Right cardiac atrium (tissue), 5 donors: ENCODE measurements around the gene SH2D3C. TPM values are rescaled to one million over a fixed set of nuclear protein-coding genes. Genes with fewer than 3 reads are reported as not detected.

Source experiments
- ATAC-seq, 2 donors: fragments of 200-7000 bp; cut with Tn5 transposase; one replicate each; pipeline versions ENCODE4 v1.8.0 to v1.9.1; 2020; ENCODE audit warnings: moderate library complexity in 2 of 2, mild to moderate bottlenecking in 1 of 2
- DNase-seq, 3 donors: peaks; one replicate each; pipeline ENCODE4 v3.0.0-alpha.2; 2020
- H3K27ac ChIP-seq: one replicate; pipeline ENCODE4 v1.5.1; 2013; ENCODE audit warnings: mild to moderate bottlenecking, low read length, control low read depth, moderate library complexity
- H3K27me3 ChIP-seq: one replicate; pipeline ENCODE4 v1.6.1; 2013; ENCODE audit not compliant: control insufficient read depth, insufficient read depth
- H3K4me1 ChIP-seq: one replicate; pipeline ENCODE4 v1.6.1; 2013; ENCODE audit warnings: low read length; ENCODE audit not compliant: control insufficient read depth, insufficient read depth
- H3K4me3 ChIP-seq: one replicate; pipeline ENCODE4 v1.5.1; 2013; ENCODE audit warnings: low read length, control low read depth
- H3K9me3 ChIP-seq: one replicate; pipeline ENCODE4 v1.6.1; 2013; ENCODE audit warnings: low read length; ENCODE audit not compliant: control insufficient read depth
- WGBS: extraction: QIAGEN DNeasy Blood & Tissue Kit; methylation state at CpG from one replicate; pipeline ENCODE4 v1.1.7; 2013; 5-methylcytosine and 5-hydroxymethylcytosine counted together
- intact Hi-C, 4 donors: fragments of 100-400 bp; cut with DNase I; formaldehyde crosslinking; loops; one replicate each; pipeline versions ENCODE4 v1.11.0 to v1.14.0; 2022 to 2023
- microRNA-seq, 2 donors: library from miRNA; unstranded; fragments of <30 nt; microRNA quantifications; one replicate each; pipeline ENCODE4 v1.2.0, GENCODE V29; 2020 to 2021
- polyA plus RNA-seq: library from polyadenylated mRNA; stranded (reverse); fragments of 200-250 nt; gene quantifications from one replicate; pipeline ENCODE4 v1.2.3, GENCODE V29; 2013
- total RNA-seq, 4 donors: library from RNA; stranded (reverse); fragmentation: NEBNext Ultra II Directional; extraction: Animal tissue kit (Norgen Biotek cat#: 25700); gene quantifications; one replicate each; pipeline ENCODE4 v1.2.1, GENCODE V29; 2021
- donor health status: healthy with polysubstance abuse.
- donor health status: DM: no; HTN: yes; CAD: no.
- donor health status: DM: no; HTN: no; CAD: no.
- donor health status: DM: no; HTN: yes; CAD: no; lungs with severe emphysema.
- donor health status: DM: yes; HTN: yes; CAD: no.

The SH2D3C gene
- total and polyA plus RNA-seq, 5 donors = 9.4 to 17.4 (median 14.3) TPM

DNA sequence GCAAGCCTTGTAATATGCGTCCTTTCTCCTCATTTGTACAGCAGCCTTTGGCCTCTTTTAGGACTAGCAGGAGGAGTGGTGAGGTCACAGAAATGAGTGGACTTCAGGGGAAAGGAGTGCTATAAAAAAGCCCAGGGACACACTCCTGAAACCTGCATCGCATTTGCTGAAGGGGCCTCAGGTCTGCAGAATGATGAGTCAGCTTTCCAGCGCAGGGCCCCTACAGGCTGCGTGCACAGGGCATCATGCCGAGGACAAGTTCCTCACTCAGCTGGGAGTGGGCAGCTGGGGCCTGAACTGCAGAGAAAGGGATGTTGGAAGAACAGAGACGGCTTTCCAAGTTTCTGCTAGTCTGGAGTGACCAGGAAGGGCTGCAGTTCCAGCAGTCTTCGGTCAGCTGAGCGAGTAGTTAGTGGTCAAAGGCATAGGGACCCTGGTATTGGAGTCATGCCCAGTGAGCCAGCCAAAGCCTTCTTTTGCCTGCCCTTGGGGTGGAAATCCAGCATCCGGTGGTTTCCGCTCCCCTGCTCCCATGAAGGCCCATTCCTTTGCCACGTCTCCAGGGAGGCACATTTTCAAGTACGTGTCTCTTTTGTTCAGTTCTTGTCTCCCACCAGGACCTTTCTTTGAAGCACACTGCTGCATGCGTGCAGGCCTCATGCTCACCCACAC, 89.0 kb downstream of the SH2D3C start:
- DNase-seq (no peak), ATAC-seq (no peak)
- intact Hi-C loops = no loop called here
- no peaks in the 10 kb centered on the region for H3K9me3 ChIP-seq
- H3K27ac ChIP-seq = no peak overlapping the region
- no peaks in the 10 kb centered on the region for H3K4me1 ChIP-seq
- 91% methylated on average over 13 of the region's 13 CpGs for WGBS
- H3K4me3 ChIP-seq = no peak overlapping the region
- H3K27me3 ChIP-seq = no peaks in the 10 kb centered on the region

Small RNA genes lying within 50 kb of the gene (microRNA-seq; reads per million reads assigned to microRNA genes)
- 0 to 0.54 reads per million in 2 donors for gene MIR2861
- 0 reads per million in 2 donors for gene MIR3960

Other genes starting within 250 kb of the SH2D3C start
- 10 to 100 TPM; 30.0 to 43.3 (median 41.2) TPM for gene STXBP1, start 166.4 kb downstream of the SH2D3C start, total RNA-seq
- 19.4 TPM for gene STXBP1, start 166.4 kb downstream of the SH2D3C start, polyA plus RNA-seq
- gene CFAP157, start 71.7 kb downstream of the SH2D3C start, total RNA-seq = not detected
- 0.18 TPM for gene CFAP157, start 71.7 kb downstream of the SH2D3C start, polyA plus RNA-seq
- 10 to 100 TPM in 3 of 4 donors, 1 to 10 TPM in 1; 8.7 to 15.0 (median 11.6) TPM for gene PTRH1, start 63.0 kb downstream of the SH2D3C start, total RNA-seq
- gene PTRH1, start 63.0 kb downstream of the SH2D3C start, polyA plus RNA-seq = 16.3 TPM
- under 1 TPM in 3 of 4 donors, not detected in 1; 0.06 to 0.14 (median 0.11) TPM for gene TTC16, start 62.6 kb downstream of the SH2D3C start, total RNA-seq
- 0.14 TPM for gene TTC16, start 62.6 kb downstream of the SH2D3C start, polyA plus RNA-seq
- 1 to 10 TPM; 3.1 to 3.9 (median 3.5) TPM for gene TOR2A, start 43.4 kb downstream of the SH2D3C start, total RNA-seq
- gene TOR2A, start 43.4 kb downstream of the SH2D3C start, polyA plus RNA-seq = 3.7 TPM
- gene CDK9, start 7.4 kb upstream of the SH2D3C start, total RNA-seq = 10 to 100 TPM; 49.0 to 62.5 (median 58.6) TPM
- 37.3 TPM for gene CDK9, start 7.4 kb upstream of the SH2D3C start, polyA plus RNA-seq
- 10 to 100 TPM; 34.1 to 53.1 (median 45.6) TPM for gene FPGS, start 24.2 kb upstream of the SH2D3C start, total RNA-seq
- gene FPGS, start 24.2 kb upstream of the SH2D3C start, polyA plus RNA-seq = 30.1 TPM
- gene ENG, start 76.0 kb upstream of the SH2D3C start, total RNA-seq = 100 to 1,000 TPM; 275 to 462 (median 364) TPM
- 362 TPM for gene ENG, start 76.0 kb upstream of the SH2D3C start, polyA plus RNA-seq
- gene AK1, start 99.0 kb upstream of the SH2D3C start, total RNA-seq = 100 to 1,000 TPM; 630 to 722 (median 659) TPM
- gene AK1, start 99.0 kb upstream of the SH2D3C start, polyA plus RNA-seq = 811 TPM
- gene ST6GALNAC6, start 120.9 kb upstream of the SH2D3C start, total RNA-seq = 10 to 100 TPM; 60.1 to 73.7 (median 65.2) TPM
- 55.9 TPM for gene ST6GALNAC6, start 120.9 kb upstream of the SH2D3C start, polyA plus RNA-seq
- gene ST6GALNAC4, start 138.4 kb upstream of the SH2D3C start, total RNA-seq = 10 to 100 TPM; 26.3 to 36.7 (median 32.3) TPM
- 24.3 TPM for gene ST6GALNAC4, start 138.4 kb upstream of the SH2D3C start, polyA plus RNA-seq
- gene PIP5KL1, start 152.1 kb upstream of the SH2D3C start, total RNA-seq = 1 to 10 TPM in 1 of 4 donors, under 1 TPM in 1, not detected in 2; 0.29 to 1.3 TPM
- 0.29 TPM for gene PIP5KL1, start 152.1 kb upstream of the SH2D3C start, polyA plus RNA-seq
- gene DPM2, start 159.2 kb upstream of the SH2D3C start, total RNA-seq = 10 to 100 TPM; 13.6 to 20.0 (median 16.0) TPM
- 16.4 TPM for gene DPM2, start 159.2 kb upstream of the SH2D3C start, polyA plus RNA-seq
- 10 to 100 TPM; 23.1 to 35.1 (median 31.6) TPM for gene EEIG1, start 202.3 kb upstream of the SH2D3C start, total RNA-seq
- gene EEIG1, start 202.3 kb upstream of the SH2D3C start, polyA plus RNA-seq = 12.7 TPM